Sigmoid colon (tissue), 3 donors: ENCODE measurements around the gene NXNL2.

Experiments
- POLR2A ChIP-seq, 2 donors: fragments of 450-650 bp; IDR thresholded peaks; one replicate each; pipeline ENCODE4 v1.6.1; 2016; ENCODE audit warnings: antibody characterized with exemption in 2 of 2, mild to moderate bottlenecking in 2 of 2, moderate library complexity in 2 of 2
- TF ChIP-seq, protein P1 (sequence below), 4 experiments: fragments of 450-650 bp in 3 of 4; fragments of 200-600 bp in 1 of 4; IDR thresholded peaks; one replicate each; pipeline ENCODE4 v1.5.1; 2016 to 2019; ENCODE audit warnings: antibody characterized with exemption in 4 of 4, mild to moderate bottlenecking in 3 of 4, moderate library complexity in 2 of 4

DNA sequence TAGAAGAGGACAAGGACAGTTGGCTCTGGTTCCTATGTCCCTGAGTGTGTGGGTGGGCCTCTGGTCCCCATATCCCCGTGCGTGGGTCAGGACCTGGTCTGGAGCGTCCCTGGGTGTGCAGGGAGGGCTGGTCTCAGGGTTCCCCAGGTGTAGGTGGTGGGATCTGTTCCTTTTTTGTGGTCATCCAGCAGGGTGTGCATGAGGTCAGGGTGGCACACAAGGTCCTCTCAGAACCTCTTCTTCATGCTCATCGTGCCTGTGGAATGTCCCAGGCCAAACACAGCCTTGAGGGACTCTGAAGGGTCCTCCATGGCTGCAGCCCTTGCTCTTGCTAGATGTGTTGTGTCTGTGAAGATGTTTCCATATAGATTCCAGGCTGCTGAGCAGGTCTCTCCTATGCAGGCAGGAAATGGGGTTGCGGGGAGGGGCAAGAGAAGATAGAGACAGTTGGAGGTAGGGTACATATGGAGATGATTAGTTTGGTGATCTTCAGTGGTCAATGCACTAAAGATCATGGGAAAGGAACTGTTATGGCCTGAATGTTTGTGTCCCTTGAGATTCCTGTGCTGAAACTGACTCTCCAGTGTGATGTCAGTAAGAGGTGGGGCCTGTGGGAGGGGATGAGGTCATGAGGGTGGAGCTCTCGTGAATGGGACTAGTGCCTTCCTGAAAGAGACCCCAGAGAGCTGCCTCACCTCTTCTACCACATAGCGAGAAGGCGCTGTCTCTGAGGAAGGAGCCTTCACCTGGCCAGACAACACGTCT, 53.1 kb downstream of the NXNL2 start:
- TF ChIP-seq, protein P1, sequence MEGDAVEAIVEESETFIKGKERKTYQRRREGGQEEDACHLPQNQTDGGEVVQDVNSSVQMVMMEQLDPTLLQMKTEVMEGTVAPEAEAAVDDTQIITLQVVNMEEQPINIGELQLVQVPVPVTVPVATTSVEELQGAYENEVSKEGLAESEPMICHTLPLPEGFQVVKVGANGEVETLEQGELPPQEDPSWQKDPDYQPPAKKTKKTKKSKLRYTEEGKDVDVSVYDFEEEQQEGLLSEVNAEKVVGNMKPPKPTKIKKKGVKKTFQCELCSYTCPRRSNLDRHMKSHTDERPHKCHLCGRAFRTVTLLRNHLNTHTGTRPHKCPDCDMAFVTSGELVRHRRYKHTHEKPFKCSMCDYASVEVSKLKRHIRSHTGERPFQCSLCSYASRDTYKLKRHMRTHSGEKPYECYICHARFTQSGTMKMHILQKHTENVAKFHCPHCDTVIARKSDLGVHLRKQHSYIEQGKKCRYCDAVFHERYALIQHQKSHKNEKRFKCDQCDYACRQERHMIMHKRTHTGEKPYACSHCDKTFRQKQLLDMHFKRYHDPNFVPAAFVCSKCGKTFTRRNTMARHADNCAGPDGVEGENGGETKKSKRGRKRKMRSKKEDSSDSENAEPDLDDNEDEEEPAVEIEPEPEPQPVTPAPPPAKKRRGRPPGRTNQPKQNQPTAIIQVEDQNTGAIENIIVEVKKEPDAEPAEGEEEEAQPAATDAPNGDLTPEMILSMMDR (IDR thresholded peaks at IDR 0.05) = no peak
- TF ChIP-seq POLR2A (IDR thresholded peaks at IDR 0.05) = no peak
